GM23248 (cell line): ENCODE data around the gene ZNF474.

Source experiments
- EZH2 ChIP-seq: fragments of 200-600 bp; sonication (generic); IDR thresholded peaks from 2 replicates; pipeline ENCODE4 v1.6.1; 2018; ENCODE audit warnings: antibody characterized with exemption, mild to moderate bottlenecking; ENCODE audit not compliant: insufficient read depth, poor library complexity, severe bottlenecking
- EZH2phosphoT487 ChIP-seq: fragments of 200-600 bp; sonication (generic); IDR thresholded peaks from 2 replicates; pipeline ENCODE4 v1.6.1; 2018; ENCODE audit warnings: antibody characterized with exemption, moderate library complexity, mild to moderate bottlenecking, low read depth; ENCODE audit not compliant: insufficient read depth

GRCh38 chr5:122165559-122166078 lies 36.3 kb downstream of the ZNF474 start:
- TF ChIP-seq EZH2phosphoT487 (no peak), EZH2 (no peak)
